Activated CD8-positive, alpha-beta T cell treated with anti-CD3 and anti-CD28 coated beads for 36 hours (primary cell): ENCODE measurements around the gene PDXK. TPM values are rescaled to one million over a fixed set of nuclear protein-coding genes. Genes with fewer than 3 reads are reported as not detected.

Source experiments
- ATAC-seq: fragments of 200-7000 bp; cut with Tn5 transposase; one replicate; pipeline ENCODE4 v1.10.0; 2021; ENCODE audit warnings: mild to moderate bottlenecking, moderate library complexity
- CTCF ChIA-PET: fragments of 350-600 bp; sonication (Branson Sonifier 250); formaldehyde crosslinking; loops from one replicate; lab custom pipeline; 2021; ENCODE audit warnings: antibody characterized with exemption; lab: Charles Lee
- POLR2A ChIA-PET: fragments of 350-600 bp; sonication (Branson Sonifier 250); formaldehyde crosslinking; loops from one replicate; lab custom pipeline; 2021; ENCODE audit warnings: antibody characterized with exemption; lab: Charles Lee
- DNase-seq: peaks from one replicate; pipeline ENCODE4 v3.0.0-alpha.2; 2020
- H3K27ac Mint-ChIP-seq: one replicate; pipeline ENCODE4 v1.8.0; 2021; ENCODE audit warnings: mild to moderate bottlenecking, mixed read lengths
- H3K27me3 Mint-ChIP-seq: one replicate; pipeline ENCODE4 v1.8.0; 2021; ENCODE audit warnings: mixed read lengths
- H3K36me3 Mint-ChIP-seq: one replicate; pipeline ENCODE4 v1.8.0; 2021; ENCODE audit warnings: low read depth, mixed read lengths
- H3K4me1 Mint-ChIP-seq: one replicate; pipeline ENCODE4 v1.8.0; 2021; ENCODE audit warnings: low read depth, mixed read lengths
- H3K4me3 Mint-ChIP-seq: one replicate; pipeline ENCODE4 v1.8.0; 2021; ENCODE audit warnings: mild to moderate bottlenecking, moderate library complexity, mixed read lengths
- H3K9me3 Mint-ChIP-seq: one replicate; pipeline ENCODE4 v1.8.0; 2021; ENCODE audit warnings: mixed read lengths
- intact Hi-C: fragments of 100-400 bp; cut with micrococcal nuclease; formaldehyde crosslinking; loops from one replicate; pipeline ENCODE4 v1.10.0; 2022
- total RNA-seq, 2 experiments: library from RNA; stranded (reverse); gene quantifications; one replicate each; pipeline ENCODE4 v1.2.3, GENCODE V29; 2021
- TF ChIP-seq, protein P1 (sequence below): fragments of 200-600 bp; IDR thresholded peaks from one replicate; pipeline ENCODE4 v1.8.0; 2022; ENCODE audit warnings: antibody characterized with exemption, mild to moderate bottlenecking

Gene PDXK
- total RNA-seq, 2 experiments from 2014 or later = 118 to 122 TPM

GRCh38 chr21:43731476-43731875 is 12.5 kb downstream of the PDXK start:
- Mint-ChIP-seq H3K4me1 (peaks cover 65% of the 10 kb centered on the region), H3K27me3 (no peaks in the 10 kb centered on the region), H3K27ac (no peak overlapping the region), H3K36me3 (peaks cover 16% of the 10 kb centered on the region), H3K9me3 (no peaks in the 10 kb centered on the region), H3K4me3 (no peak overlapping the region)
- no peak for ATAC-seq
- ChIA-PET CTCF (no interaction called here), POLR2A (no interaction called here)
- TF ChIP-seq, protein P1, sequence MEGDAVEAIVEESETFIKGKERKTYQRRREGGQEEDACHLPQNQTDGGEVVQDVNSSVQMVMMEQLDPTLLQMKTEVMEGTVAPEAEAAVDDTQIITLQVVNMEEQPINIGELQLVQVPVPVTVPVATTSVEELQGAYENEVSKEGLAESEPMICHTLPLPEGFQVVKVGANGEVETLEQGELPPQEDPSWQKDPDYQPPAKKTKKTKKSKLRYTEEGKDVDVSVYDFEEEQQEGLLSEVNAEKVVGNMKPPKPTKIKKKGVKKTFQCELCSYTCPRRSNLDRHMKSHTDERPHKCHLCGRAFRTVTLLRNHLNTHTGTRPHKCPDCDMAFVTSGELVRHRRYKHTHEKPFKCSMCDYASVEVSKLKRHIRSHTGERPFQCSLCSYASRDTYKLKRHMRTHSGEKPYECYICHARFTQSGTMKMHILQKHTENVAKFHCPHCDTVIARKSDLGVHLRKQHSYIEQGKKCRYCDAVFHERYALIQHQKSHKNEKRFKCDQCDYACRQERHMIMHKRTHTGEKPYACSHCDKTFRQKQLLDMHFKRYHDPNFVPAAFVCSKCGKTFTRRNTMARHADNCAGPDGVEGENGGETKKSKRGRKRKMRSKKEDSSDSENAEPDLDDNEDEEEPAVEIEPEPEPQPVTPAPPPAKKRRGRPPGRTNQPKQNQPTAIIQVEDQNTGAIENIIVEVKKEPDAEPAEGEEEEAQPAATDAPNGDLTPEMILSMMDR = no peak
- no peak for DNase-seq
- intact Hi-C loops = no loop called here

DNA sequence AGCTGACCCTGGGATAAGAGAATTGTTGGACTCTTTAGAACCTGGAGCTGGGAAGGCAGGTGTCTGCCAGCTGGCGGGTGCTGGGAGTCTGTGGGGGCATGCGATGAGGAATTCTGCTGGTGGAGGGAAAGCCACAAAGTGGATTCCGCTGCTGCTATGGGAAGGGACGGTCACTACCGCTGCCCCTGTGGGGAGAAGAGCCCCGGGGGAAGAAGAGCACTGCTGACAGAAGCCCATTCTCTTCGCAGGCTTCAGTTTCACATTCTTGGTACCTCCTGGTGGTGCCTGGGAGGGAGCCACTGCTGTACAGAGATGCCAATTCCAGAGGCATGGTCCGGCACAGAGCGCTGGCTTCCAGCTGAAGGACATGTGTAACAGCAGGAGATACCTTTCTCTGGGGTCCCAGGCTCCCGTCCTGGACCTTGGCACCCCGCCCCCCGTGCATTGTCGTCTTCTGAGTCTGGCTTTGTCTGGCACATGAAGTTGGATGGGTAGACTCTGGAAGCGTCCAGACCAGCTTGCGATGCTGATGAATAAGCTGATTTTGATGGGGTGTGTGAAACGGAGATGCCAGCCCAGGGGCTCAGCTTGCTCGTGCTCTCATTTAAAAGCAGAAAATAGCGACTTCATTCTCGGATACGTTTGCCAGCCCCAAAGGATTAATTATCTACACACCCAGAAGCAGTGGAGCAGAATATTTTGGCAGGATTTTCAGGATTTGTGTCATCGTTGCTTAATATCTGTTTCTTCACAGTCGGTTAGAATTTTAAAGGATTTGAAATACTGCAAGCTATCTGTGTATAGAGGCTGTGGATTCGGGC is 13.2 kb downstream of the PDXK start:
- POLR2A ChIA-PET = no interaction called here
- no peaks in the 10 kb centered on the region for H3K27me3 Mint-ChIP-seq
- no peak overlapping the region for H3K27ac Mint-ChIP-seq
- H3K4me1 Mint-ChIP-seq = peaks cover 61% of the 10 kb centered on the region
- CTCF ChIA-PET = no interaction called here
- H3K9me3 Mint-ChIP-seq = no peaks in the 10 kb centered on the region
- no peak for ATAC-seq
- H3K36me3 Mint-ChIP-seq = peaks cover 15% of the 10 kb centered on the region
- DNase-seq = no peak
- no peak overlapping the region for H3K4me3 Mint-ChIP-seq
- TF ChIP-seq, protein P1 = no peak
- intact Hi-C loops = no loop called here

DNA sequence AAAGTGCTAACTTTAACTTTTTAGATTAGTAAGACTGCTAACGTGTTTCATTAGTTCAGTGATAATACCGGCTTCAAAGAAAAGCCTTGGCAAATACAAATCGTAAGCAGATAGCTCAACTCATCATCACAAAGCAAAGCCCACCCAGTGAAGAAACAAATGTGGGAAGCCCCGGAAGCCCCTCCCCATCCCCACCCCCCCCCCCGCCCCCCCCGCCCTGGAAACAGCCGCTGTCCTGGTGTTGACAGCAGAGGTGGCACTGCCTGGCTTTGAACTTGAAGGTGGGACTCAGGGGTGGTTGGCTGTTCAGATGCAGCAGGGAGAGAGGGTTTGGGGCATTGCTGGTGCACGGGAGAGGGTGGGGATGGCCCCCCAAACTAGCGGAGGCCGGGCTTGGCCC is 14.1 kb downstream of the PDXK start:
- H3K4me3 Mint-ChIP-seq = no peak overlapping the region
- intact Hi-C loops = no loop called here

DNA sequence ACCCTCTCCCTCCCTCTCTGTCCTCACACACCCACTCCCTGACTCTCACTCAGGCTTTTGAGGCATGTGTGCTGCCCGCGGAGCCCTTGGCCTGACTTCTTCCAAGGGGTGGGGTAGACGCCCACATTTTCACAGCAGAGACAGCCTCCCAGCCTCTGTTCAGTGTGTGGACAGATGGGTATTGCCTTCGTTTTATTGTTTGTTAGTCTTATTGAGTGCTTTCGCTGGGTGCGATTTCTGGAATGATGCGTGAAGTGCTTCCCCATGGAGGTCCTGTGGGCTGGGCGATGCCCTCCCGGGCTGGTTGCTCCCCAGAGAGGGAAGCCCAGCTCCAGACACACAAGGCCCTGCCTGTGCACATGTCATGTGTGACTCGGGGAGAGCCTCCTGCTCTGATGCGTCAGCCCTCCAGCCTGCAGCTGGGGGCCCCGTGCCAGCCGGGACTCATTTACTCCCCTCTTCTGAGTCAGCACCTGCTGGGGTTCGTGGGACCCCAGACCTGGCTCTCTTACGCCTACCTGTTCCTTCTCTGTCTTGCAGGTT is 14.7 kb downstream of the PDXK start:
- peak; percentile 61 for DNase-seq
- POLR2A ChIA-PET = no interaction called here
- H3K27ac Mint-ChIP-seq = peak overlapping the region; percentile 65
- TF ChIP-seq, protein P1 = no peak
- H3K9me3 Mint-ChIP-seq = no peaks in the 10 kb centered on the region
- peak; percentile 60 for ATAC-seq
- no peak overlapping the region for H3K4me3 Mint-ChIP-seq
- no peaks in the 10 kb centered on the region for H3K27me3 Mint-ChIP-seq
- H3K4me1 Mint-ChIP-seq = peaks cover 46% of the 10 kb centered on the region
- peaks cover 17% of the 10 kb centered on the region for H3K36me3 Mint-ChIP-seq
- intact Hi-C loops = no loop called here
- CTCF ChIA-PET = no interaction called here

More for the DNA sequence above, 14.1 kb downstream of the PDXK start:
- no peak for ATAC-seq
- DNase-seq = no peak
- no peaks in the 10 kb centered on the region for H3K9me3 Mint-ChIP-seq
- no peaks in the 10 kb centered on the region for H3K27me3 Mint-ChIP-seq
- peaks cover 51% of the 10 kb centered on the region for H3K4me1 Mint-ChIP-seq
- TF ChIP-seq, protein P1 = no peak
- ChIA-PET CTCF (no interaction called here), POLR2A (no interaction called here)
- peaks cover 17% of the 10 kb centered on the region for H3K36me3 Mint-ChIP-seq
- H3K27ac Mint-ChIP-seq = no peak overlapping the region
